SK-N-MC (cell line): Measurements from ENCODE around the gene SLC8A2.

Experiments
- EZH2 ChIP-seq: fragments of 200-600 bp; sonication (generic); IDR thresholded peaks from one replicate; pipeline ENCODE4 v1.6.1; 2017; ENCODE audit warnings: antibody characterized with exemption
- POLR2AphosphoS5 ChIP-seq: IDR thresholded peaks from 2 replicates; pipeline ENCODE4 v1.6.1; 2012; ENCODE audit warnings: mild to moderate bottlenecking, low read depth, low read length, borderline replicate concordance

- TF ChIP-seq POLR2AphosphoS5 (no peak), EZH2 (no peak)
Measured at GRCh38 chr19:47418692-47419029, 53.0 kb downstream of the SLC8A2 start.
